A549 (cell line): ENCODE data around the gene TNFSF13B.

Experiments
- CEBPB ChIP-seq, 2 experiments: fragments of >200 bp in 1 of 2; sonication (Bioruptor Twin) in 1 of 2; formaldehyde crosslinking in 1 of 2; IDR thresholded peaks; 2 replicates each; pipeline ENCODE4 v1.6.1; 2012 to 2016
- EP300 ChIP-seq, 2 experiments: fragments of >200 bp; sonication (Bioruptor Twin); formaldehyde crosslinking; IDR thresholded peaks; 2 replicates in 1 of 2; 3 replicates in 1 of 2; pipeline ENCODE4 v1.6.1; 2016 to 2017
- ESRRA ChIP-seq: fragments of 150-350 bp; IDR thresholded peaks from 2 replicates; pipeline ENCODE4 v1.6.1; 2014; ENCODE audit warnings: mild to moderate bottlenecking, low read length, borderline replicate concordance
- KDM1A ChIP-seq: fragments of 200-600 bp; sonication (generic); IDR thresholded peaks from 2 replicates; pipeline ENCODE4 v1.6.1; 2016; ENCODE audit warnings: low read depth, mild to moderate bottlenecking
- POLR2A ChIP-seq: IDR thresholded peaks from 2 replicates; pipeline ENCODE4 v1.6.1; 2012; ENCODE audit warnings: mild to moderate bottlenecking, low read length
- POLR2AphosphoS2 ChIP-seq: conservative IDR thresholded peaks from 2 replicates; pipeline ENCODE4 v1.6.1; 2012; ENCODE audit warnings: low read length, improper control_type of control experiment, inconsistent platforms
- TF ChIP-seq, protein P1 (sequence below): fragments of >200 bp; sonication (Bioruptor Twin); formaldehyde crosslinking; IDR thresholded peaks from 3 replicates; pipeline ENCODE4 v1.5.1; 2016
- TF ChIP-seq, protein P2 (sequence below): IDR thresholded peaks from 2 replicates; pipeline ENCODE4 v1.6.1; 2012; ENCODE audit warnings: low read depth, borderline replicate concordance
- TF ChIP-seq, protein P3 (sequence below): fragments of 200-600 bp; sonication (generic); IDR thresholded peaks from 2 replicates; pipeline ENCODE4 v1.6.1; 2016; ENCODE audit warnings: antibody characterized with exemption, mild to moderate bottlenecking, moderate library complexity

DNA sequence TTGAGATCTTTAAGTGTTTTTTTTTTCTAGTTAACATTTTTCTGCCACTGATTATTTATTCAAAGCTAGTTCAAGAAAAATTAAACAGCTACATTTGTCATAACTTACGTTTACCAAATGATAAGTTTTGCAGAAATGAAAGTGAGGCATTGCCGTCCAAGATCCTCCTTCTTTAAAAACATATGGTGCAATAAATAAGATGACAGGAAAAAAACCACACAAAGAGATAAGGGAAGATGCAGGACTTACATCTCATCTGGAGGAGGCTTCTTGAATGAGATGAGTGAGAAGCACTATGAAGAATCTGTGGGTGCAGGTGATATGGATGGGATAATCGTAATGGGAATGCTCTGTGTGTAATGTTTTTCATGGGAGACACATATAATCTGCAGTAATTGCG is 12.4 kb downstream of the TNFSF13B start:
- TF ChIP-seq, protein P1, sequence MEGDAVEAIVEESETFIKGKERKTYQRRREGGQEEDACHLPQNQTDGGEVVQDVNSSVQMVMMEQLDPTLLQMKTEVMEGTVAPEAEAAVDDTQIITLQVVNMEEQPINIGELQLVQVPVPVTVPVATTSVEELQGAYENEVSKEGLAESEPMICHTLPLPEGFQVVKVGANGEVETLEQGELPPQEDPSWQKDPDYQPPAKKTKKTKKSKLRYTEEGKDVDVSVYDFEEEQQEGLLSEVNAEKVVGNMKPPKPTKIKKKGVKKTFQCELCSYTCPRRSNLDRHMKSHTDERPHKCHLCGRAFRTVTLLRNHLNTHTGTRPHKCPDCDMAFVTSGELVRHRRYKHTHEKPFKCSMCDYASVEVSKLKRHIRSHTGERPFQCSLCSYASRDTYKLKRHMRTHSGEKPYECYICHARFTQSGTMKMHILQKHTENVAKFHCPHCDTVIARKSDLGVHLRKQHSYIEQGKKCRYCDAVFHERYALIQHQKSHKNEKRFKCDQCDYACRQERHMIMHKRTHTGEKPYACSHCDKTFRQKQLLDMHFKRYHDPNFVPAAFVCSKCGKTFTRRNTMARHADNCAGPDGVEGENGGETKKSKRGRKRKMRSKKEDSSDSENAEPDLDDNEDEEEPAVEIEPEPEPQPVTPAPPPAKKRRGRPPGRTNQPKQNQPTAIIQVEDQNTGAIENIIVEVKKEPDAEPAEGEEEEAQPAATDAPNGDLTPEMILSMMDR, result no peak
- TF ChIP-seq EP300 (IDR thresholded peaks at IDR 0.05) (no peak), POLR2A (no peak), POLR2AphosphoS2 (no peak), ESRRA (no peak), KDM1A (no peak), CEBPB (IDR thresholded peaks at IDR 0.05) (no peak)
- TF ChIP-seq, protein P2, sequence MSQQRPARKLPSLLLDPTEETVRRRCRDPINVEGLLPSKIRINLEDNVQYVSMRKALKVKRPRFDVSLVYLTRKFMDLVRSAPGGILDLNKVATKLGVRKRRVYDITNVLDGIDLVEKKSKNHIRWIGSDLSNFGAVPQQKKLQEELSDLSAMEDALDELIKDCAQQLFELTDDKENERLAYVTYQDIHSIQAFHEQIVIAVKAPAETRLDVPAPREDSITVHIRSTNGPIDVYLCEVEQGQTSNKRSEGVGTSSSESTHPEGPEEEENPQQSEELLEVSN, result no peak
- TF ChIP-seq, protein P3, sequence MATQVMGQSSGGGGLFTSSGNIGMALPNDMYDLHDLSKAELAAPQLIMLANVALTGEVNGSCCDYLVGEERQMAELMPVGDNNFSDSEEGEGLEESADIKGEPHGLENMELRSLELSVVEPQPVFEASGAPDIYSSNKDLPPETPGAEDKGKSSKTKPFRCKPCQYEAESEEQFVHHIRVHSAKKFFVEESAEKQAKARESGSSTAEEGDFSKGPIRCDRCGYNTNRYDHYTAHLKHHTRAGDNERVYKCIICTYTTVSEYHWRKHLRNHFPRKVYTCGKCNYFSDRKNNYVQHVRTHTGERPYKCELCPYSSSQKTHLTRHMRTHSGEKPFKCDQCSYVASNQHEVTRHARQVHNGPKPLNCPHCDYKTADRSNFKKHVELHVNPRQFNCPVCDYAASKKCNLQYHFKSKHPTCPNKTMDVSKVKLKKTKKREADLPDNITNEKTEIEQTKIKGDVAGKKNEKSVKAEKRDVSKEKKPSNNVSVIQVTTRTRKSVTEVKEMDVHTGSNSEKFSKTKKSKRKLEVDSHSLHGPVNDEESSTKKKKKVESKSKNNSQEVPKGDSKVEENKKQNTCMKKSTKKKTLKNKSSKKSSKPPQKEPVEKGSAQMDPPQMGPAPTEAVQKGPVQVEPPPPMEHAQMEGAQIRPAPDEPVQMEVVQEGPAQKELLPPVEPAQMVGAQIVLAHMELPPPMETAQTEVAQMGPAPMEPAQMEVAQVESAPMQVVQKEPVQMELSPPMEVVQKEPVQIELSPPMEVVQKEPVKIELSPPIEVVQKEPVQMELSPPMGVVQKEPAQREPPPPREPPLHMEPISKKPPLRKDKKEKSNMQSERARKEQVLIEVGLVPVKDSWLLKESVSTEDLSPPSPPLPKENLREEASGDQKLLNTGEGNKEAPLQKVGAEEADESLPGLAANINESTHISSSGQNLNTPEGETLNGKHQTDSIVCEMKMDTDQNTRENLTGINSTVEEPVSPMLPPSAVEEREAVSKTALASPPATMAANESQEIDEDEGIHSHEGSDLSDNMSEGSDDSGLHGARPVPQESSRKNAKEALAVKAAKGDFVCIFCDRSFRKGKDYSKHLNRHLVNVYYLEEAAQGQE, result no peak
